WTC11 (cell line): Measurements from ENCODE around the gene NEBL. TPM values are rescaled to one million over a fixed set of nuclear protein-coding genes. Genes with fewer than 3 reads are reported as not detected.

ENCODE experiments used
- ATAC-seq: fragments of 200-7000 bp; cut with Tn5 transposase; 2 replicates; pipeline ENCODE4 v1.10.0; 2021; ENCODE audit warnings: mild to moderate bottlenecking, moderate library complexity
- CTCF ChIA-PET: fragments of 300-600 bp; sonication (Branson Sonifier 250); formaldehyde crosslinking; loops from one replicate; lab custom pipeline; 2021; ENCODE audit warnings: antibody characterized with exemption; lab: Charles Lee
- POLR2A ChIA-PET: fragments of 350-600 bp; sonication (Branson Sonifier 250); formaldehyde crosslinking; loops from one replicate; lab custom pipeline; 2021; ENCODE audit warnings: antibody characterized with exemption; lab: Charles Lee
- DNase-seq: peaks from one replicate; pipeline ENCODE4 v3.0.0; 2021; ENCODE audit warnings: low spot score
- H3K27ac Mint-ChIP-seq: 2 replicates; pipeline ENCODE4 v1.8.0; 2021; ENCODE audit warnings: mixed read lengths
- H3K27me3 Mint-ChIP-seq: 2 replicates; pipeline ENCODE4 v1.8.0; 2021; ENCODE audit warnings: low read depth, mild to moderate bottlenecking, moderate library complexity, mixed read lengths
- H3K36me3 Mint-ChIP-seq: 2 replicates; pipeline ENCODE4 v1.8.0; 2021; ENCODE audit warnings: mixed read lengths
- H3K4me1 Mint-ChIP-seq: 2 replicates; pipeline ENCODE4 v1.8.0; 2022; ENCODE audit warnings: mixed read lengths
- H3K4me3 Mint-ChIP-seq: 2 replicates; pipeline ENCODE4 v1.8.0; 2021; ENCODE audit warnings: mild to moderate bottlenecking, moderate library complexity, mixed read lengths
- H3K9me3 Mint-ChIP-seq: 2 replicates; pipeline ENCODE4 v1.8.0; 2021; ENCODE audit warnings: mixed read lengths
- ATF3 ChIP-seq: sonication (generic); formaldehyde crosslinking; conservative IDR thresholded peaks from 2 replicates; pipeline ENCODE4 v1.8.1; 2022; ENCODE audit warnings: mild to moderate bottlenecking, missing genetic modification reagents
- ATF6 ChIP-seq: sonication (generic); formaldehyde crosslinking; IDR thresholded peaks from 2 replicates; pipeline ENCODE4 v1.8.1; 2023; ENCODE audit warnings: mild to moderate bottlenecking, missing genetic modification reagents
- CTCF ChIP-seq: fragments of 200-600 bp; IDR thresholded peaks from 2 replicates; pipeline ENCODE4 v1.8.0; 2022; ENCODE audit warnings: antibody characterized with exemption
- EMX1 ChIP-seq: fragments of 250-450 bp; sonication (Bioruptor Pico); IDR thresholded peaks from 2 replicates; pipeline ENCODE4 v1.8.0; 2021; ENCODE audit warnings: mild to moderate bottlenecking
- FOXJ3 ChIP-seq: sonication (generic); formaldehyde crosslinking; IDR thresholded peaks from 2 replicates; pipeline ENCODE4 v1.9.0; 2021; ENCODE audit warnings: missing genetic modification reagents, mild to moderate bottlenecking, borderline replicate concordance
- FOXP1 ChIP-seq: sonication (generic); formaldehyde crosslinking; IDR thresholded peaks from 2 replicates; pipeline ENCODE4 v1.8.0; 2022; ENCODE audit warnings: missing genetic modification reagents, mild to moderate bottlenecking, moderate library complexity, borderline replicate concordance
- GTF2I ChIP-seq: fragments of 250-450 bp; sonication (Bioruptor Pico); conservative IDR thresholded peaks from 2 replicates; pipeline ENCODE4 v1.4.0; 2021; ENCODE audit warnings: mild to moderate bottlenecking
- MAX ChIP-seq: sonication (generic); formaldehyde crosslinking; IDR thresholded peaks from 2 replicates; pipeline ENCODE4 v1.8.0; 2022; ENCODE audit warnings: mild to moderate bottlenecking, missing genetic modification reagents
- MYBL2 ChIP-seq: sonication (generic); formaldehyde crosslinking; IDR thresholded peaks from 2 replicates; pipeline ENCODE4 v1.8.1; 2023; ENCODE audit warnings: mild to moderate bottlenecking, moderate library complexity, missing genetic modification reagents
- NR2C2 ChIP-seq: sonication (generic); formaldehyde crosslinking; IDR thresholded peaks from 2 replicates; pipeline ENCODE4 v1.8.0; 2022; ENCODE audit warnings: mild to moderate bottlenecking, missing genetic modification reagents
- PRDM15 ChIP-seq: sonication (generic); formaldehyde crosslinking; IDR thresholded peaks from 2 replicates; pipeline ENCODE4 v1.8.0; 2022; ENCODE audit warnings: missing genetic modification reagents
- SP1 ChIP-seq: sonication (generic); formaldehyde crosslinking; conservative IDR thresholded peaks from 2 replicates; pipeline ENCODE4 v1.8.1; 2022; ENCODE audit warnings: missing genetic modification reagents
- USF1 ChIP-seq: sonication (generic); formaldehyde crosslinking; IDR thresholded peaks from 2 replicates; pipeline ENCODE4 v1.8.0; 2022; ENCODE audit warnings: mild to moderate bottlenecking, missing genetic modification reagents
- ZBTB21 ChIP-seq: sonication (generic); formaldehyde crosslinking; IDR thresholded peaks from 2 replicates; pipeline ENCODE4 v1.8.1; 2023; ENCODE audit warnings: mild to moderate bottlenecking, missing genetic modification reagents, borderline replicate concordance
- ZNF232 ChIP-seq: sonication (generic); formaldehyde crosslinking; IDR thresholded peaks from 2 replicates; pipeline ENCODE4 v1.8.0; 2022; ENCODE audit warnings: mild to moderate bottlenecking, missing genetic modification reagents
- ZNF263 ChIP-seq: sonication (generic); formaldehyde crosslinking; IDR thresholded peaks from 2 replicates; pipeline ENCODE4 v1.8.1; 2022; ENCODE audit warnings: low read depth, mild to moderate bottlenecking, moderate library complexity, missing genetic modification reagents
- ZNF512 ChIP-seq: sonication (generic); formaldehyde crosslinking; IDR thresholded peaks from 2 replicates; pipeline ENCODE4 v1.8.1; 2022; ENCODE audit warnings: missing genetic modification reagents, borderline replicate concordance
- total RNA-seq: library from RNA; stranded (reverse); gene quantifications from 3 replicates; pipeline ENCODE4 v1.2.3, GENCODE V29; 2021

Gene NEBL
- total RNA-seq, 1 experiment from 2014 or later = 8.9 TPM

- no peak for TF ChIP-seq NR2C2 (CRISPR knock-in tag)
- no peak for TF ChIP-seq ZNF232 (CRISPR knock-in tag)
- no peak for TF ChIP-seq ATF3
- no peak for TF ChIP-seq FOXJ3 (CRISPR knock-in tag)
- no peak for TF ChIP-seq ZNF263 (CRISPR knock-in tag)
- TF ChIP-seq CTCF = no peak
- TF ChIP-seq MYBL2 = no peak
- no peak for TF ChIP-seq ATF6 (CRISPR knock-in tag)
- no peak for TF ChIP-seq FOXP1 (CRISPR knock-in tag)
- TF ChIP-seq SP1 (CRISPR knock-in tag) = no peak
- no peak for TF ChIP-seq ZBTB21
- TF ChIP-seq MAX (CRISPR knock-in tag) = no peak
- Mint-ChIP-seq H3K27me3 (no peaks in the 10 kb centered on the region), H3K27ac (no peak overlapping the region), H3K4me1 (peaks cover 12% of the 10 kb centered on the region), H3K4me3 (no peak overlapping the region), H3K36me3 (no peaks in the 10 kb centered on the region), H3K9me3 (no peaks in the 10 kb centered on the region)
- ChIA-PET POLR2A (interaction anchor here (0.6 kb wide), 1 partner anchor 1355 kb away, joined by 5 read pairs; no protein-coding TSS in a partner anchor), CTCF (no interaction called here)
- no peak for ATAC-seq
- DNase-seq = no peak
These were observed 154.2 kb downstream of the NEBL start for GRCh38 chr10:20742737-20743541.

- Mint-ChIP-seq H3K4me1 (peaks cover 3% of the 10 kb centered on the region; the same call in 1 of the 2 replicates), H3K36me3 (no peaks in the 10 kb centered on the region), H3K27me3 (no peaks in the 10 kb centered on the region), H3K9me3 (no peaks in the 10 kb centered on the region), H3K27ac (no peak overlapping the region), H3K4me3 (no peak overlapping the region)
- TF ChIP-seq PRDM15 (CRISPR knock-in tag) (no peak), USF1 (CRISPR knock-in tag) (no peak), EMX1 (CRISPR knock-in tag) (no peak), GTF2I (CRISPR knock-in tag) (no peak), ZNF512 (CRISPR knock-in tag) (no peak), ZNF263 (CRISPR knock-in tag) (no peak), CTCF (no peak)
- ATAC-seq (no peak), DNase-seq (no peak)
- ChIA-PET CTCF (no interaction called here), POLR2A (no interaction called here)
These were observed 157.0 kb downstream of the NEBL start for GRCh38 chr10:20740120-20740519.
